HG02798 (cell line): ENCODE results near the gene RABL6.
"Not testable (repeated sequence)": the region's sequence is repeated elsewhere in the genome, so short reads cannot be mapped to it uniquely, and the experiment has no call there.

ENCODE experiments used
- ATAC-seq: cut with Tn5 transposase; IDR thresholded peaks from one replicate; pipeline ENCODE4 v1.9.1; 2021; ENCODE audit warnings: mild to moderate bottlenecking; ENCODE audit not compliant: unreplicated experiment, poor library complexity

Gene RABL6

DNA sequence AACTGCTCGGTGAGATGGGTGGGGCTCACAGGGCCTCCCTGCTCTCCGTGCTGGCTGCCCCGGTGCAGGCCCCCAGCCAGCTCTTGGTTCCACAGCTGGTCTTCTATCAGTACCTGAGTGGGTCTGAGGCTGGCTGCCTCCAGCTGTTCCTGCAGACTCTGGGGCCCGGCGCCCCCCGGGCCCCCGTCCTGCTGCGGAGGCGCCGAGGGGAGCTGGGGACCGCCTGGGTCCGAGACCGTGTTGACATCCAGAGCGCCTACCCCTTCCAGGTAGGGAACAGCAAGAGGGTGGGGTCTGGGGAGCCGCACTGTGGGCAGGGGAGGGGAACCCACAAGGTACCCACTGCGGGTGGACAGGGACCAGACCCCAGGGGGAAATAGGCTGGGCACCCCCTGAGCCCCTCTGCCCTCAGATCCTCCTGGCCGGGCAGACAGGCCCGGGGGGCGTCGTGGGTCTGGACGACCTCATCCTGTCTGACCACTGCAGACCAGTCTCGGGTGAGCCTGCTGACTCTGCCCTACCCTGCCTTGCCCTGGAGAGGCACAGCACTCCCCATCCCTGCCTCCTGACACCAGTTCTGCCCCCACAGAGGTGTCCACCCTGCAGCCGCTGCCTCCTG is 47.2 kb downstream of the RABL6 start:
- ATAC-seq, result no peak

DNA sequence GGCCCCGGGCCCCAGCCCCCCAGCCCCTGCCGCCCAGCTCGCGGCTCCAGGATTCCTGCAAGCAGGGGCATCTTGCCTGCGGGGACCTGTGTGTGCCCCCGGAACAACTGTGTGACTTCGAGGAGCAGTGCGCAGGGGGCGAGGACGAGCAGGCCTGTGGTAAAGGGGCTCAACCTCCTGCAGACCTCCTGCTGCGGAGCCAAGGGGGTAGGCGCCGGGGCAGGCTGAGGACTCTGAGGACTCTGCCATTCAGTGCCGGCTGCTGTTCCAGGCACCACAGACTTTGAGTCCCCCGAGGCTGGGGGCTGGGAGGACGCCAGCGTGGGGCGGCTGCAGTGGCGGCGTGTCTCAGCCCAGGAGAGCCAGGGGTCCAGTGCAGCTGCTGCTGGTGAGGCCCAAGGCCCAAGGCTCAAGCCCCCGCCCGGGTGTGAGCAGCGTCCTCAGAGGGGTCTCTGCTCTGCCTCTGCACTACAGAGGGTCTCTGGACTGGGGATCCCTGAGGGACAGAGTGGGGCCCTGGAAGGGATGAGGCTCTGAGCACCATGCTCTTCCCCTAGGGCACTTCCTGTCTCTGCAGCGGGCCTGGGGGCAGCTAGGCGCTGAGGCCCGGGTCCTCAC is 47.8 kb downstream of the RABL6 start:
- ATAC-seq, result no peak

GRCh38 chr9:136856079-136856476 is 48.3 kb downstream of the RABL6 start:
- ATAC-seq, result no peak

DNA sequence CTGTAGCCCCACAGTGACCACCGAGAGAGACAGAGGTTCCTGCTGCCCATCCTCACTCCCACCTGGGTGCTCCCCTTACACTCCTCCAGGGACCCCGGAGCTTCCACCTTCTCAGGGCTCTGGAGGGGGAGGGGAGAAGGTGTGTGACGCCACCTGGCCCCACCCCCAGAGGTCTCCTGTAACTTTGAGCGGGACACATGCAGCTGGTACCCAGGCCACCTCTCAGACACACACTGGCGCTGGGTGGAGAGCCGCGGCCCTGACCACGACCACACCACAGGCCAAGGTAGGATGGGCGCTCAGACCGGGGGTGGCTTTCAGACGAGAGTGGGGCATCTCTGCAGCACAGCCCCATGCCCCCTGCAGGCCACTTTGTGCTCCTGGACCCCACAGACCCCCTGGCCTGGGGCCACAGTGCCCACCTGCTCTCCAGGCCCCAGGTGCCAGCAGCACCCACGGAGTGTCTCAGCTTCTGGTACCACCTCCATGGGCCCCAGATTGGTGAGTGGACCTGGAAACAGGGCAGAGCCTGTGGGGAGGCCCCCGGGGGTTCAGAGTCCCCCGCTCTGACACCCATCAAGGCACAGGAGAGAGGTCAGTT is 48.9 kb downstream of the RABL6 start:
- no peak for ATAC-seq

- ATAC-seq, result no peak
These were observed 49.4 kb downstream of the RABL6 start for GRCh38 chr9:136857166-136857565.

- ATAC-seq, result no peak
These were observed 50.0 kb downstream of the RABL6 start for GRCh38 chr9:136857581-136858412.

- no peak for ATAC-seq
These were observed 50.7 kb downstream of the RABL6 start for GRCh38 chr9:136858452-136858843.

GRCh38 chr9:136858844-136859757 is 51.4 kb downstream of the RABL6 start:
- no peak for ATAC-seq

DNA sequence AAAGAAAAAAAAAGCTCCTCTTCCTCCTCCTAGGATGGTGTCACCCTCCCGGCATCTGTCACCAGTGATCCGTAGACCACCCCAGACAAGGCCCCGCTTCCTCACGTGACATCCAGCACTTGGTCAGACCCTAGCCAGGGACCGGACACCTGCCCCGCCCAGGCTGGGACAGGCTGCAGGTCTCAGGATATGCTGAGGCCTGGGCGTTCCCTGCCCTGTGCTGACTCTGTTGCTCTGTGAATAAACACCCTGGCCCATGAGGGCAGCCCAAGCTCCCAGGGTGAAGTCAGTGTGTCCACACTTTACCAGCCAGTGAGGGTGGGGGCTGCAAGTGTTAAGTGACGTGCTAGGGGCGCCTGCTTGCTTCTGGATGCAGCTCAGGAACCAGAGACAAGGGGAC is 52.8 kb downstream of the RABL6 start:
- ATAC-seq, result no peak

- ATAC-seq, result no peak
These were observed 53.5 kb downstream of the RABL6 start for GRCh38 chr9:136860933-136861873.

DNA sequence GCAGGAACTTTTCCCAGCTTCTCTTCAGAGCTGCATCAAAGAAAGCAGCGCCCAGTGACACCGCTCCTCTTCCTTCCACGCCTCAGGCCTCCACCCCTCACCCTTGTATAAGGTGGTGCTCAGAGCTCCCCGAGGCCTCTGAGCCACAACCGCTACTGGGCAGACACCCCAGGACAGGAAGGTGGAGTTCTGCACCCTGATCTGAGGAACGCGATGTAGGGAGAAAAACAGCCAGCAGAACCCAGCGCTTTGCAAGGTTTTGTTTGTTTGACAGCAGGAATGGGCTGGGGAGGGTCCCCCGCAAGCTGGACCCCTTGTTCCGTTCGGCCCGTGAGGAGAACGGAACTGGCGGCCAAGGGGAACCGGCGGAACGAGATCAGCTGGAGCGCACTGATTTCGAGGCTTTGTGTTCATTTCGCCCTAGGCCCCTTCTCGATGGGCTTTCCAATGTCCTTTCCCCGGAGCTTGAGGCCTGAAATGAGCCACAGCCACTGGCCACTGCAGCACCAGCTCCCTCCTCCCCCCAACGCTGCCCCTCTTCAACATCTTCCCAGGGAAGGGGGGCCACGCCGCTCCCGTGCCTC is 54.2 kb downstream of the RABL6 start:
- ATAC-seq, result no peak

DNA sequence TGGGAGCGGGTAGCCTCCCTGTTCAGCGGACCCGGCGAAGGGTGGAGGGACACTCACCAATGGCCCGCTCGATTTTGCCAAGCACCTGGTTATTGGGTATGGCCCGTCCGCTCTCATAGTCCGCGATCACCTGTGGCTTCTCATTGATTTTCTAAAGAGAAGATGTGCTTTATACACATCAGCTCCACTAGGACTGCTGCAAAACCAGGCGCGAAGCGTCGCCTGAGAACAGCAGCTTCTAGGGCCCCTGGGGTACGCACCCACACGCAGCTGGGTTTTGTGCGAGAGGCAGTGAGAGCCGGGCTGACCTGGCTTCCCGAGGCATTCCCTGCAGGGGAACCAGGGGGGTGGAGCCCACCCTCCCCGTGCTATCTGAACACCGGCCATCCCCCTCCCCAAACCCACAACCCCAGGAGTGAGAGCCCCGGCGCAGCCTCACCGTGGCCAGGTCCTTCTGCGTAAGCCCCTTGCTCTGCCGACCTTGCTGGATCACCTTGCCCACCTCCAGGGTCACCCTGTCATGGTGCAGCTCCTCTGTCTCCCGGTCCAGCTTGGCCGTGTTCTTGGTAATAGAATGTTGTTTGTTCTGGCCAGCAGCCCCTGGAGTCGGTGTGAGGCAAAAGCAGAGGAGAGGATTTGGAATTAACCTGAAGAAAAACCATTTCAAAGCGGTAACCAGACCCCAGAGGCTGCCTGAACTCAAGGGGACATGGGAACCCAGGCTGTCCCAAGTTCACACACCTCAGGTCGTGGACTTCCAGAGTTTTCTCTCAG is 55.3 kb downstream of the RABL6 start:
- ATAC-seq, result no peak

GRCh38 chr9:136863623-136864273 is 56.0 kb downstream of the RABL6 start:
- no peak for ATAC-seq

DNA sequence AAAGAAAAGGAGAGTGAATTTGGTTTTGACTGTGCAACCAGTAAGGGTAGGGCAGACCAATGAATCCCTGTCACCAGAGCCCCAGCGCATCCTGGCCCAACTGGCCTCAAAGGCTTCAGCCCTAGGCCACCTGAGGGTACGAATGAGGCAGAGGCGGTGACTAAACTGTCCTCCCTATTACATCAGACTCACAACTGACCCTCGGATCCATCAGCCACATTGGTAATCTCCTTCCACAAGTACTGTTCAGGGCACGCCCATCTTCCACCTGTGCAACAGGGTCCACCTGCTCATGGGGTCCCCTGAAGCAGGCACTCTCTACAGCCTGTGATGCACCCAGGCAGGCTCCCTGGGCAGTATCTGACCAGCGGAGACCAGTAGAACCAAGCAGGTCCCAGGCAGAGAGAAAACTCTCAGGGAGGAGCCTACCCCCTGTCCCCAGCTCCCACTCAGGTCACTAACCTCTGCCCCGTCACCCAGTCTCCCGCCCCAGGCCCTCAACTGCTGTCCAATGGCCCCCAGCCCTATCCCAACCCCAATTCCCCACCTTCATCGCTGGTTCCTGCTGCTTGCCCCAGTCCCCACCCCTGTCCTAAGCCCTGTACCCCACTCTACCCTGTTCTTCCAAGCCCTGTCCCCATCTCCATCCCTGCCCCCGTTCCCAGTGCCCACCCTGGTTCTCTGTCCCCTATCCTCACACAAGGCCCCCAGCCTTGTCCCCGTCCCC is 57.5 kb downstream of the RABL6 start:
- no peak for ATAC-seq

GRCh38 chr9:136865768-136866103 is 58.0 kb downstream of the RABL6 start:
- ATAC-seq, result no peak

GRCh38 chr9:136866898-136867421 is 59.2 kb downstream of the RABL6 start:
- not testable (repeated sequence) for ATAC-seq

- no peak for ATAC-seq
These were observed 59.7 kb downstream of the RABL6 start for GRCh38 chr9:136867480-136867879.
